Suppressor macrophage treated with lipopolysaccharide for 4 hours (primary cell): Measurements from ENCODE around the gene TSPAN4.
A peak's percentile ranks its signal among the peaks of the same experiment; 100 is the strongest.

ENCODE experiments used
- DNase-seq: peaks from one replicate; pipeline ENCODE4 v3.0.0-alpha.2; 2020

TSPAN4 gene

GRCh38 chr11:914747-915501 is 72.3 kb downstream of the TSPAN4 start:
- DNase-seq: peak; percentile 24
